Activated CD8-positive, alpha-beta T cell treated with anti-CD3 and anti-CD28 coated beads, Interleukin-2, amount 10 ng/mL, durations not matched to agents 7 days and 5 days (primary cell): ENCODE measurements around the gene SRCIN1. TPM values are rescaled to one million over a fixed set of nuclear protein-coding genes. Genes with fewer than 3 reads are reported as not detected.
"Not testable (repeated sequence)": the region's sequence is repeated elsewhere in the genome, so short reads cannot be mapped to it uniquely, and the experiment has no call there.

Experiments
- ATAC-seq: fragments of 150-1000 bp; cut with Tn5 transposase; one replicate; pipeline ENCODE4 v1.10.0; 2021; ENCODE audit warnings: moderate library complexity
- CTCF ChIA-PET: fragments of 350-600 bp; sonication (Branson Sonifier 250); formaldehyde crosslinking; loops from one replicate; lab custom pipeline; 2021; ENCODE audit warnings: antibody characterized with exemption; lab: Charles Lee
- POLR2A ChIA-PET: fragments of 350-600 bp; sonication (Branson Sonifier 250); formaldehyde crosslinking; loops from one replicate; lab custom pipeline; 2021; ENCODE audit warnings: antibody characterized with exemption; lab: Charles Lee
- DNase-seq: peaks from one replicate; pipeline ENCODE4 v3.0.0-alpha.2; 2020
- H3K27ac Mint-ChIP-seq: one replicate; pipeline ENCODE4 v1.8.0; 2021; ENCODE audit warnings: mild to moderate bottlenecking, mixed read lengths
- H3K27me3 Mint-ChIP-seq: one replicate; pipeline ENCODE4 v1.8.0; 2021; ENCODE audit warnings: low read depth, mixed read lengths
- H3K36me3 Mint-ChIP-seq: one replicate; pipeline ENCODE4 v1.8.0; 2021; ENCODE audit warnings: low read depth, mixed read lengths
- H3K4me1 Mint-ChIP-seq: one replicate; pipeline ENCODE4 v1.8.0; 2021; ENCODE audit warnings: low read depth, mixed read lengths
- H3K4me3 Mint-ChIP-seq: one replicate; pipeline ENCODE4 v1.8.0; 2021; ENCODE audit warnings: mild to moderate bottlenecking, mixed read lengths
- H3K9me3 Mint-ChIP-seq: one replicate; pipeline ENCODE4 v1.8.0; 2022; ENCODE audit warnings: mixed read lengths; ENCODE audit not compliant: insufficient read depth
- total RNA-seq, 2 experiments: library from RNA; stranded (reverse); gene quantifications; one replicate each; pipeline ENCODE4 v1.2.3, GENCODE V29; 2021

The SRCIN1 gene
- total RNA-seq, 2 experiments from 2014 or later: 0.34 TPM; not detected in 1

DNA sequence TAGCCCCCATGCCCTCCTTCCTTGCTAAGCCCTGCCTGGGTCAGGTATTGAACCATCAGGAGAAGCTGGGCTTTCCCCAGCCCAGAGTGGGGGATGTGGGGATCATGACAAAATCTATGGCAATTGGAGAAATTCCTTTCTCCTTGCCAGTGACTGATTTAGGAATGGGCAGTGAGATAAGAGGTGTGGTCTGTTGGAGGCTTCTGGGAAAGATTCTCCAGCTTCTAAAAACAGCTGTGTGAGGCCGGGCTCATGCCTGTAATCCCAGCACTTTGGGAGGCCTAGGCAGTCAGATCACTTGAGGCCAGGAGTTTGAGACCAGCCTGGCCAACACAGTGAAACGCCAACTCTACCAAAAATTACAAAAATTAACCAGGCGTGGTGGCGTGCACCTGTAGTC, 69.1 kb downstream of the SRCIN1 start:
- ChIA-PET CTCF (interaction anchor here (0.8 to 4.3 kb wide), 5 partner anchors 14 to 127 kb away, joined by 3 to 19 read pairs (median 6); no protein-coding TSS in a partner anchor), POLR2A (no interaction called here)
- Mint-ChIP-seq H3K36me3 (no peaks in the 10 kb centered on the region), H3K9me3 (no peaks in the 10 kb centered on the region), H3K27me3 (peaks cover 4% of the 10 kb centered on the region), H3K4me1 (no peaks in the 10 kb centered on the region), H3K4me3 (no peak overlapping the region), H3K27ac (no peak overlapping the region)
- ATAC-seq (no peak), DNase-seq (no peak)

GRCh38 chr17:38535886-38536285, 69.9 kb downstream of the SRCIN1 start:
- DNase-seq: no peak
- Mint-ChIP-seq H3K4me3 (no peak overlapping the region), H3K27ac (no peak overlapping the region), H3K9me3 (no peaks in the 10 kb centered on the region), H3K4me1 (no peaks in the 10 kb centered on the region), H3K36me3 (no peaks in the 10 kb centered on the region), H3K27me3 (peaks cover 4% of the 10 kb centered on the region)
- ChIA-PET POLR2A (no interaction called here), CTCF (interaction anchor here (0.6 to 4.3 kb wide), 2 partner anchors 23 to 28 kb away, joined by 3 to 19 read pairs; no protein-coding TSS in a partner anchor)
- no peak for ATAC-seq

DNA sequence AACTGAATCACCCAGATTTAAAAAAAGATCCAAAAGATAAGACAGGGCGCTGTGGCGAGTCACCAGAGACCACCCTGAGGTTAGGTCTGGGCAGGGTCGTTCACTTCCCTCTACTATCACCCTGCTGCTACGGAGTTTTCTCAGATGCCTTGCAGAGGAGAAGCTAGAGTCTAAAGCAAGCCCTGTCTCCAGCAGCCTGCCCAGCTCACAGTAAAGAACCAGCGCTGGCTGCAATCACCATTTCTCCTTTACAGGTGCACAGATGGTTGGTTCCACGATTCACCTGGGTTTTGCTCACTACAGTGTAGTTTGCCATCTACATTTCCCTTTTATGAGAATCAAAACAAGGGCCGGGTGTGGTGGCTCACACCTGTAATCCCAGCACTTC, 71.3 kb downstream of the SRCIN1 start:
- no peaks in the 10 kb centered on the region for H3K4me1 Mint-ChIP-seq
- ChIA-PET CTCF (interaction anchor here (1.1 to 4.3 kb wide), 2 partner anchors 24 to 25 kb away, joined by 4 to 19 read pairs; no protein-coding TSS in a partner anchor), POLR2A (no interaction called here)
- H3K27ac Mint-ChIP-seq: no peak overlapping the region
- H3K9me3 Mint-ChIP-seq: no peaks in the 10 kb centered on the region
- H3K36me3 Mint-ChIP-seq: no peaks in the 10 kb centered on the region
- no peak for ATAC-seq
- DNase-seq: no peak
- H3K4me3 Mint-ChIP-seq: no peak overlapping the region
- peaks cover 6% of the 10 kb centered on the region for H3K27me3 Mint-ChIP-seq

DNA sequence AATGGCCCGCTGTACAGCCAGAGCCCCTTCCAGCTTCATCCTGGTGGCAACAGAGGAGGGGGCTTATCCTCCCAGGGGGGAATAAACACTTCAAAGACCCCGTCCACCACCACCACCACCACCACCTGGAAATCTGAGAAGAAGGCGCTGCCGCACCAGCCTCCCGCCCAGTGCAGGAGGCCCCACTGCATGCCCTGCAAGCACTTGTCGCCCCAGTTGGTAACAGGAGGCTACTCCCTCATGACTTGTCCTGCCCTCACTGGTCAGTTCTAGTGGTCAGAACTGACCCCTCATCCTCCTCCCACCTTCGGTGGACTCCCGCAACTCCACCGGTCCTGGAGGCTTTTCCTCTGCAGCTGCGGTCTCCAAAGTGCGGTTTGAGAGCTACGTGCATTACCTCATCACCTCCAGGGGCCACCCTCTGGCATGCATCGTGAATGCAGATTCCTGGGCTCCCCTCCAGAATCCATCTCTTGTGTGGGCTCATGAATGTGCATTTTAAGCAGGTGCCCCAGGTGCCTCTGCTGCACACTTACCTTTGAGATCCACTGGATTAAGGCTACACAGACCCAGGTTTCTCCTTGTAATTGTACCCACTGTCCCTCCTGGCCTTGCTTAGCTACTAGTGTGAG, 71.8 kb downstream of the SRCIN1 start:
- Mint-ChIP-seq H3K36me3 (no peaks in the 10 kb centered on the region), H3K27me3 (peaks cover 6% of the 10 kb centered on the region), H3K27ac (no peak overlapping the region), H3K4me3 (no peak overlapping the region), H3K9me3 (no peaks in the 10 kb centered on the region), H3K4me1 (no peaks in the 10 kb centered on the region)
- POLR2A ChIA-PET: no interaction called here
- ATAC-seq (no peak), DNase-seq (no peak)
- CTCF ChIA-PET: interaction anchor here (1.1 to 4.3 kb wide), 2 partner anchors 24 to 25 kb away, joined by 4 to 19 read pairs; no protein-coding TSS in a partner anchor

GRCh38 chr17:38533241-38533640, 72.5 kb downstream of the SRCIN1 start:
- H3K27ac Mint-ChIP-seq: no peak overlapping the region
- ChIA-PET POLR2A (no interaction called here), CTCF (no interaction called here)
- H3K36me3 Mint-ChIP-seq: no peaks in the 10 kb centered on the region
- H3K4me1 Mint-ChIP-seq: no peaks in the 10 kb centered on the region
- H3K9me3 Mint-ChIP-seq: no peaks in the 10 kb centered on the region
- H3K4me3 Mint-ChIP-seq: no peak overlapping the region
- H3K27me3 Mint-ChIP-seq: peaks cover 9% of the 10 kb centered on the region
- DNase-seq (no peak), ATAC-seq (no peak)

- no peaks in the 10 kb centered on the region for H3K36me3 Mint-ChIP-seq
- H3K4me3 Mint-ChIP-seq: no peak overlapping the region
- POLR2A ChIA-PET: no interaction called here
- H3K27me3 Mint-ChIP-seq: peaks cover 14% of the 10 kb centered on the region
- no peak for DNase-seq
- ATAC-seq: no peak
- no peaks in the 10 kb centered on the region for H3K4me1 Mint-ChIP-seq
- CTCF ChIA-PET: no interaction called here
- H3K27ac Mint-ChIP-seq: no peak overlapping the region
- H3K9me3 Mint-ChIP-seq: no peaks in the 10 kb centered on the region
Observed at GRCh38 chr17:38532451-38532850, 73.3 kb downstream of the SRCIN1 start.

DNA sequence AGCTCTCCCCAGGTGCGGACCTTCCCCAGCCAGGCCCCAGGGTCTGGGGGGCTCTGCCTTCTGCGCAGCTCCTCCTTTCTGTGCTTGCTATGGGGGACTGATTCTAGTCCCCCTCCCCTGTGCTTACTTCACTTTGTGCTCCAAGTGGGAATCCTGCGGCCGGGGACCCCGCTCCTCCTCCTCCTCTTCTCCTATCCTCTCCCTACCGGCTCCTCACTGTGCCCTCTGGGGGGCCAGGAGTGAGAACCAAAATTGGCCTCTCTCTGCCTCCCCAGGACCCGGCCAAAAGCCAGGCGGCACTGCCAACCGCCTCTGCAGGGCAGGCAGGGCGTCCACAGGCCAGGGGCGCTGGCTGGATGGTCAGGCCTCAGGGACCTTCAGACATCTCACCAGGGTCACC, 74.0 kb downstream of the SRCIN1 start:
- H3K4me3 Mint-ChIP-seq, DNase-seq, H3K27ac Mint-ChIP-seq: not testable (repeated sequence)

DNA sequence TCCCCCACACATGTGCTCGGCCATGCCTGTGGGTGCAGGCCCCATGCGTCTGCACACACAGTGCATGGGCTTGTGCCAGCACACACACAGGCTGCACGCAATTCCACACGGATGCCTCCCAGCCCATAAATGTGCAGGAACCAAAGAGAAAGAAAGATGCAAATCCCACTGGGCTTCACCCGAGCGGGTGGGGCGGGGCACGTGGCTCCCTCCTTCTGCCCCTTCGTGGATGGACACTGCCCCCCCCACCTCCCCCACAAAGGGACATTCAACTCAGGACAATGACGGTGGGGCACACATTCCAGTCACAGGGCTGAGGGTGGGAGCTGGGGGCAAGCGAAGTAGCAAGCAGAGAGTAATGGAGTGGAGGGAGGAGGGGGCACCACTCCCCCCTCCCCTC, 74.9 kb downstream of the SRCIN1 start:
- H3K36me3 Mint-ChIP-seq, POLR2A ChIA-PET, CTCF ChIA-PET, H3K27ac Mint-ChIP-seq, H3K9me3 Mint-ChIP-seq, H3K4me3 Mint-ChIP-seq, ATAC-seq, H3K4me1 Mint-ChIP-seq, DNase-seq: not testable (repeated sequence)
- peaks cover 14% of the 10 kb centered on the region for H3K27me3 Mint-ChIP-seq

More for the DNA sequence above, 74.0 kb downstream of the SRCIN1 start:
- ATAC-seq, CTCF ChIA-PET, H3K4me1 Mint-ChIP-seq, H3K9me3 Mint-ChIP-seq, POLR2A ChIA-PET, H3K36me3 Mint-ChIP-seq: not testable (repeated sequence)
- peaks cover 14% of the 10 kb centered on the region for H3K27me3 Mint-ChIP-seq

GRCh38 chr17:38528141-38528540, 77.6 kb downstream of the SRCIN1 start:
- H3K9me3 Mint-ChIP-seq, POLR2A ChIA-PET, DNase-seq, H3K4me1 Mint-ChIP-seq, H3K27ac Mint-ChIP-seq, ATAC-seq, H3K4me3 Mint-ChIP-seq, H3K36me3 Mint-ChIP-seq, CTCF ChIA-PET: not testable (repeated sequence)
- peaks cover 11% of the 10 kb centered on the region for H3K27me3 Mint-ChIP-seq

- H3K4me1 Mint-ChIP-seq, DNase-seq, H3K4me3 Mint-ChIP-seq, ATAC-seq, H3K9me3 Mint-ChIP-seq, CTCF ChIA-PET, POLR2A ChIA-PET, H3K27ac Mint-ChIP-seq, H3K36me3 Mint-ChIP-seq: not testable (repeated sequence)
- peaks cover 13% of the 10 kb centered on the region for H3K27me3 Mint-ChIP-seq
Observed at GRCh38 chr17:38526526-38526925, 79.2 kb downstream of the SRCIN1 start.

DNA sequence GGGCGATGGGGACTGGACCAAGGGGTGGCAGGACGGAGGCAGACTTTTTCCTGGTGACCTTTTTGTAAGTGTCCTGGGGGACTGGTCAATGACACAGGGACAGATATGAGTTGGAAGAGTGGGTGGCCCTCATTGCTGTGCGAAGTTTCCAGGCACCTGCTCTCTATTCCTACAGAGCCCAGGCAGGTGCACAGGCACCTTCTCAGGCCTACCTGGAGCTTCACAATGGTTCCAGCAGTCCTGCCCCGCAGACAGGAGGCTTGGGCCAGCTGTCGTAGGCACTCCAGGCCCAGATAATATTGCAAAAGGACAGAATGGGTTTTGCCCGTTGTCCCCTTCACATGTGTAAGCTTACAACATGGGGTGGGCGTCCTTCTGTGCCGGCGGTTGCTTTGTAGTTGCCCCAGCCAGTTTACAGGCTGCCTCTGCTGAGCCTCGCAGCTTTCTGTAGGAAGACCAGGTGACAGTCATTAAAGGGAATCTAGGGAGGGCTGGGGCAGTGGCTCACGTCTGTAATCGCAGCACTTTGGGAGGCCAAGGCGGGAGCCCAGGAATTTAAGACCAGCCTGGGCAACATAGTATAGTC, 93.2 kb downstream of the SRCIN1 start:
- Mint-ChIP-seq H3K9me3 (no peaks in the 10 kb centered on the region), H3K4me1 (peaks cover 7% of the 10 kb centered on the region), H3K36me3 (peaks cover 2% of the 10 kb centered on the region), H3K4me3 (no peak overlapping the region), H3K27me3 (peaks cover 32% of the 10 kb centered on the region), H3K27ac (no peak overlapping the region)
- POLR2A ChIA-PET: no interaction called here
- DNase-seq (no peak), ATAC-seq (no peak)
- CTCF ChIA-PET: interaction anchor here (1.0 to 1.3 kb wide), 2 partner anchors 151 to 155 kb away, joined by 3 read pairs; no protein-coding TSS in a partner anchor
